HepG2 (cell line): Measurements from ENCODE around the gene ANKRD11. TPM values are rescaled to one million over a fixed set of nuclear protein-coding genes. Genes with fewer than 3 reads are reported as not detected.

Experiments
- ARID2 ChIP-seq: sonication (generic); formaldehyde crosslinking; IDR thresholded peaks from 2 replicates; pipeline ENCODE4 v1.8.1; 2022; ENCODE audit warnings: mild to moderate bottlenecking, missing genetic modification reagents, borderline replicate concordance
- ETV5 ChIP-seq: IDR thresholded peaks from 2 replicates; pipeline ENCODE4 v1.6.1; 2018; ENCODE audit warnings: missing biosample characterization, missing genetic modification reagents, inconsistent platforms, borderline replicate concordance
- MAZ ChIP-seq, 2 experiments: sonication (generic) in 1 of 2; formaldehyde crosslinking in 1 of 2; IDR thresholded peaks; 2 replicates each; pipeline versions ENCODE4 v1.5.0 to v1.6.1; 2012 to 2020; ENCODE audit warnings: low read depth in 2 of 2, mild to moderate bottlenecking in 2 of 2, borderline replicate concordance in 1 of 2, improper control_type of control experiment in 1 of 2, low read length in 1 of 2, missing genetic modification reagents in 1 of 2, moderate library complexity in 1 of 2
- MBD4 ChIP-seq: IDR thresholded peaks from 2 replicates; pipeline ENCODE4 v1.6.1; 2012; ENCODE audit warnings: low read length, inconsistent platforms, borderline replicate concordance
- MTA1 ChIP-seq: sonication (generic); formaldehyde crosslinking; IDR thresholded peaks from 2 replicates; pipeline ENCODE4 v1.4.0; 2020; ENCODE audit warnings: missing genetic modification reagents, mild to moderate bottlenecking, borderline replicate concordance
- NCOA2 ChIP-seq: sonication (generic); formaldehyde crosslinking; IDR thresholded peaks from 2 replicates; pipeline ENCODE4 v1.8.0; 2022; ENCODE audit warnings: inconsistent platforms
- NFKBIZ ChIP-seq: IDR thresholded peaks from 2 replicates; pipeline ENCODE4 v1.6.1; 2018; ENCODE audit warnings: missing genetic modification reagents, missing compliant biosample characterization
- NFYB ChIP-seq: sonication (generic); formaldehyde crosslinking; IDR thresholded peaks from 2 replicates; pipeline ENCODE4 v1.4.0; 2020; ENCODE audit warnings: missing genetic modification reagents
- PHF20 ChIP-seq: sonication (generic); formaldehyde crosslinking; IDR thresholded peaks from 2 replicates; pipeline ENCODE4 v1.5.0; 2020; ENCODE audit warnings: mild to moderate bottlenecking, missing genetic modification reagents
- RAD51 ChIP-seq: fragments of 450-650 bp; IDR thresholded peaks from 2 replicates; pipeline ENCODE4 v1.6.1; 2016; ENCODE audit warnings: borderline replicate concordance
- SAP130 ChIP-seq: IDR thresholded peaks from 2 replicates; pipeline ENCODE4 v1.6.1; 2016; ENCODE audit warnings: low read depth
- SRF ChIP-seq: IDR thresholded peaks from 2 replicates; pipeline ENCODE4 v1.6.1; 2011; ENCODE audit warnings: mild to moderate bottlenecking, low read depth, low read length, moderate library complexity
- TBX2 ChIP-seq: sonication (generic); formaldehyde crosslinking; IDR thresholded peaks from 2 replicates; pipeline ENCODE4 v1.5.0; 2020; ENCODE audit warnings: missing genetic modification reagents, mild to moderate bottlenecking, borderline replicate concordance
- TCF12 ChIP-seq, 2 experiments: fragments of 450-650 bp in 1 of 2; sonication (generic) in 1 of 2; formaldehyde crosslinking in 1 of 2; IDR thresholded peaks; 2 replicates each; pipeline versions ENCODE4 v1.6.1 to v1.8.0; 2017 to 2022; ENCODE audit warnings: antibody characterized with exemption in 1 of 2, mild to moderate bottlenecking in 1 of 2, missing genetic modification reagents in 1 of 2, moderate library complexity in 1 of 2
- TOPORS ChIP-seq: sonication (generic); formaldehyde crosslinking; IDR thresholded peaks from 2 replicates; pipeline ENCODE4 v1.8.0; 2023; ENCODE audit warnings: mild to moderate bottlenecking, missing genetic modification reagents
- ZFX ChIP-seq: sonication (generic); formaldehyde crosslinking; IDR thresholded peaks from 2 replicates; pipeline ENCODE4 v1.4.0; 2020; ENCODE audit warnings: mild to moderate bottlenecking, low read depth, missing genetic modification reagents, moderate library complexity
- ZNF337 ChIP-seq: sonication (generic); formaldehyde crosslinking; IDR thresholded peaks from 2 replicates; pipeline ENCODE4 v1.5.1; 2020; ENCODE audit warnings: missing genetic modification reagents, low read depth, mild to moderate bottlenecking, borderline replicate concordance
- ZSCAN31 ChIP-seq: sonication (generic); formaldehyde crosslinking; IDR thresholded peaks from 2 replicates; pipeline ENCODE4 v1.5.0; 2020; ENCODE audit warnings: low read depth, mild to moderate bottlenecking, missing genetic modification reagents
- polyA plus RNA-seq, 8 experiments: library from polyadenylated mRNA; depleted of rRNA in 3 of 8; stranded (reverse) in 7 of 8; unstranded in 1 of 8; fragments of >200 nt; fragmentation: Illumina TruSeq in 4 of 8; extraction: Trizol in 4 of 8; gene quantifications; 2 replicates each; pipeline versions ENCODE4 v1.2.1 to v1.2.3, GENCODE V29; 2011 to 2016; ENCODE audit warnings: low read depth in 4 of 8, missing spikeins in 1 of 8, mixed read lengths in 1 of 8; ENCODE audit not compliant: insufficient read depth in 1 of 8
- total RNA-seq, 5 experiments: library from RNA; depleted of rRNA; stranded (reverse); fragments of >200 nt; fragmentation: Illumina TruSeq; extraction: Trizol; gene quantifications; 2 replicates each; pipeline ENCODE4 v1.2.3, GENCODE V29; 2016; ENCODE audit warnings: low read depth in 1 of 5
- TF ChIP-seq, protein P1 (sequence below): sonication (generic); formaldehyde crosslinking; IDR thresholded peaks from 2 replicates; pipeline ENCODE4 v1.9.0; 2022; ENCODE audit warnings: missing genetic modification reagents, mild to moderate bottlenecking, borderline replicate concordance
- TF ChIP-seq, protein P2 (sequence below): sonication (generic); formaldehyde crosslinking; IDR thresholded peaks from 2 replicates; pipeline ENCODE4 v1.4.0; 2020; ENCODE audit warnings: missing genetic modification reagents, low read depth, mild to moderate bottlenecking, borderline replicate concordance
- TF ChIP-seq, protein P3 (sequence below): sonication (generic); formaldehyde crosslinking; IDR thresholded peaks from 2 replicates; pipeline ENCODE4 v1.8.1; 2023; ENCODE audit warnings: mild to moderate bottlenecking, missing genetic modification reagents, borderline replicate concordance
- TF ChIP-seq, protein P4 (sequence below): sonication (generic); formaldehyde crosslinking; conservative IDR thresholded peaks from 2 replicates; pipeline ENCODE4 v1.8.1; 2023; ENCODE audit warnings: missing genetic modification reagents
- TF ChIP-seq, protein P5 (sequence below): sonication (generic); formaldehyde crosslinking; IDR thresholded peaks from 2 replicates; pipeline ENCODE4 v1.4.0; 2020; ENCODE audit warnings: mild to moderate bottlenecking, missing genetic modification reagents

Gene ANKRD11
- total and polyA plus RNA-seq, 2 of the 13 experiments (the other 11 are each of a cell fraction or from before 2014, with no cell fraction given): 21.4 to 38.4 TPM

DNA sequence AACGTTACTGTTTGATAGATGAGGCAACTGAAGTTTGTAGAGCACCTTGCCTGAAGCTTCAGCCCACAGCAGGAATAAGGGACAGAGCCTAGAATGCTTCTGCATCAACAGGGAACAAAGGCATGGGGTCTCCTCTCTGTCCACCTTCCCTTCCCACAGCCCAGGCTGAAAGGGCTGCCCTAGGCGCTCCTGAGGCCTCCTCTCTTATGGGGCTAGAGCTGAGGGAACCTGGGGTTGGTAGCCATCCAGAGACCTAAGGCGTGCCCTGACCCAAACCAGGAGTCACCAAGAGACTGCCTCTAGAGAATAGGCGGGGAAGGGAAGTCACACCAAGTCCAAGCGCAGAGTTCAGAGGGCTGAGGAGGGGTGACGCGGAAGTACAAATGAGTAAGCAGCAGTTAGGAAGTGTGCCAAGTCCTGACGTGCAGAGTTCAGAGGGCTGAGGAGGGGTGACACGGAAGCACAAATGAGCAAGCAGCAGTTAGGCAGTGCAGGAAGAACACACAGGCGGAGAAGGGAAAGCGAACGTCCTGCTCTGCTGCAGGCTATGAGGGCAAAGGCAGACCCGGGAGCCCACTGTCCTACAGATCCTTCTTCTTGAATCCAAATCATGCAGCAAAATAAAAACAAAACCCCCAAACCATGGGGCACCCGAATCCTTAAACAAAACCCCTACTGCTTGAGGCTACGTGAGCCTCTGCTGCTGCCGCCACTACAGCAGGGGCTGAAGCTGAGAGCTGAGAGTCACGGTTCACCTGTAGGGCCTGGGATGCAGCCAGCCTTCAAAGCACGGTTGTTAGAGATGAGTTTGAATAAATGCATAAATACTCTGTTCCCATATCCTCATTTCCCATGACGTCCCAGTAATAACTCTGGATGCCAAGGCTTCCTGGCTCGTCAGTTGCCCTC is 15.1 kb upstream of the ANKRD11 start (continued):
- TF ChIP-seq MAZ (IDR thresholded peaks at IDR 0.05; ENCODE audit: borderline replicate concordance, low read depth, low read length) (peak; percentile 87), MAZ (CRISPR knock-in tag; IDR thresholded peaks at IDR 0.05; ENCODE audit: low read depth) (peak; percentile 91), ZSCAN31 (peak; percentile 95), NFYB (peak; percentile 45; the same call in 1 of the 2 replicates), NCOA2 (CRISPR knock-in tag) (peak; percentile 79), TCF12 (IDR thresholded peaks at IDR 0.05) (no peak), TCF12 (CRISPR knock-in tag; IDR thresholded peaks at IDR 0.05) (peak; percentile 77; the same call in 1 of the 2 replicates), RAD51 (no peak), MBD4 (no peak), PHF20 (CRISPR knock-in tag) (peak; percentile 93), ARID2 (peak; percentile 36), ETV5 (peak; percentile 90), TBX2 (CRISPR knock-in tag) (peak; percentile 98), MTA1 (CRISPR knock-in tag) (peak; percentile 98), SAP130 (CRISPR knock-in tag) (peak; percentile 99), ZNF337 (0 out of 2 replicates have a peak, but pooled peaks have one; percentile 46), TOPORS (CRISPR knock-in tag) (no peak), NFKBIZ (CRISPR knock-in tag) (no peak), ZFX (CRISPR knock-in tag) (peak; percentile 89), SRF (peak; percentile 3; the same call in 1 of the 2 replicates)
- TF ChIP-seq, protein P1, sequence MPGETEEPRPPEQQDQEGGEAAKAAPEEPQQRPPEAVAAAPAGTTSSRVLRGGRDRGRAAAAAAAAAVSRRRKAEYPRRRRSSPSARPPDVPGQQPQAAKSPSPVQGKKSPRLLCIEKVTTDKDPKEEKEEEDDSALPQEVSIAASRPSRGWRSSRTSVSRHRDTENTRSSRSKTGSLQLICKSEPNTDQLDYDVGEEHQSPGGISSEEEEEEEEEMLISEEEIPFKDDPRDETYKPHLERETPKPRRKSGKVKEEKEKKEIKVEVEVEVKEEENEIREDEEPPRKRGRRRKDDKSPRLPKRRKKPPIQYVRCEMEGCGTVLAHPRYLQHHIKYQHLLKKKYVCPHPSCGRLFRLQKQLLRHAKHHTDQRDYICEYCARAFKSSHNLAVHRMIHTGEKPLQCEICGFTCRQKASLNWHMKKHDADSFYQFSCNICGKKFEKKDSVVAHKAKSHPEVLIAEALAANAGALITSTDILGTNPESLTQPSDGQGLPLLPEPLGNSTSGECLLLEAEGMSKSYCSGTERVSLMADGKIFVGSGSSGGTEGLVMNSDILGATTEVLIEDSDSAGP: peak; percentile 92
- TF ChIP-seq, protein P2, sequence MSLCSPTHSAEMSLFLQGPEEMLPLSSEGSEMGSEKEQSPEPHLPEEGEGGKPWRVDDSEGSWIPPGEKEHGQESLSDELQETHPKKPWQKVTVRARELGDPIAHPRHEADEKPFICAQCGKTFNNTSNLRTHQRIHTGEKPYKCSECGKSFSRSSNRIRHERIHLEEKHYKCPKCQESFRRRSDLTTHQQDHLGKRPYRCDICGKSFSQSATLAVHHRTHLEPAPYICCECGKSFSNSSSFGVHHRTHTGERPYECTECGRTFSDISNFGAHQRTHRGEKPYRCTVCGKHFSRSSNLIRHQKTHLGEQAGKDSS (CRISPR knock-in tag): peak; percentile 96; the same call in 1 of the 2 replicates
- TF ChIP-seq, protein P3, sequence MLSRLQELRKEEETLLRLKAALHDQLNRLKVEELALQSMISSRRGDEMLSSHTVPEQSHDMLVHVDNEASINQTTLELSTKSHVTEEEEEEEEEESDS (CRISPR knock-in tag): 0 out of 2 replicates have a peak, but pooled peaks have one; percentile 12
- TF ChIP-seq, protein P4, sequence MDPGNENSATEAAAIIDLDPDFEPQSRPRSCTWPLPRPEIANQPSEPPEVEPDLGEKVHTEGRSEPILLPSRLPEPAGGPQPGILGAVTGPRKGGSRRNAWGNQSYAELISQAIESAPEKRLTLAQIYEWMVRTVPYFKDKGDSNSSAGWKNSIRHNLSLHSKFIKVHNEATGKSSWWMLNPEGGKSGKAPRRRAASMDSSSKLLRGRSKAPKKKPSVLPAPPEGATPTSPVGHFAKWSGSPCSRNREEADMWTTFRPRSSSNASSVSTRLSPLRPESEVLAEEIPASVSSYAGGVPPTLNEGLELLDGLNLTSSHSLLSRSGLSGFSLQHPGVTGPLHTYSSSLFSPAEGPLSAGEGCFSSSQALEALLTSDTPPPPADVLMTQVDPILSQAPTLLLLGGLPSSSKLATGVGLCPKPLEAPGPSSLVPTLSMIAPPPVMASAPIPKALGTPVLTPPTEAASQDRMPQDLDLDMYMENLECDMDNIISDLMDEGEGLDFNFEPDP: no peak
- TF ChIP-seq, protein P5, sequence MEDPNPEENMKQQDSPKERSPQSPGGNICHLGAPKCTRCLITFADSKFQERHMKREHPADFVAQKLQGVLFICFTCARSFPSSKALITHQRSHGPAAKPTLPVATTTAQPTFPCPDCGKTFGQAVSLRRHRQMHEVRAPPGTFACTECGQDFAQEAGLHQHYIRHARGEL (CRISPR knock-in tag): no peak
